Bronchial epithelial cell (primary cell): ENCODE measurements around the gene NBEAL1. TPM values are rescaled to one million over a fixed set of nuclear protein-coding genes. Genes with fewer than 3 reads are reported as not detected.
"Not testable (repeated sequence)": the region's sequence is repeated elsewhere in the genome, so short reads cannot be mapped to it uniquely, and the experiment has no call there.

Experiments used
- DNase-seq: peaks from one replicate; pipeline ENCODE4 v3.0.0-alpha.2; 2010; ENCODE audit warnings: low read depth
- FAIRE-seq: peaks from 2 replicates; lab custom pipeline; 2011; peaks lifted over from hg19 to GRCh38; lab: Jason Lieb, UNC
- H3K27me3 ChIP-seq: 2 replicates; pipeline ENCODE4 v1.5.1; 2011; ENCODE audit warnings: low read length; ENCODE audit not compliant: control insufficient read depth, insufficient read depth
- H3K36me3 ChIP-seq: 2 replicates; pipeline ENCODE4 v1.5.1; 2011; ENCODE audit warnings: low read length; ENCODE audit not compliant: control insufficient read depth, insufficient read depth
- H3K4me3 ChIP-seq: 2 replicates; pipeline ENCODE4 v1.5.1; 2011; ENCODE audit warnings: mild to moderate bottlenecking, low read depth, low read length, control low read depth
- CTCF ChIP-seq: IDR thresholded peaks from 2 replicates; pipeline ENCODE4 v1.5.1; 2011; ENCODE audit warnings: mild to moderate bottlenecking, moderate library complexity, low read length, control low read depth, inconsistent platforms; ENCODE audit not compliant: insufficient read depth, severe bottlenecking
- total RNA-seq: library from RNA; depleted of rRNA; stranded (reverse); fragments of >200 nt; gene quantifications from 2 replicates; pipeline ENCODE4 v1.2.1, GENCODE V29; 2014

The NBEAL1 gene
- total RNA-seq, 1 donor from 2014 or later = 42.6 TPM

GRCh38 chr2:203143391-203143790 is 128.7 kb downstream of the NBEAL1 start:
- no peaks in the 10 kb centered on the region for H3K36me3 ChIP-seq
- no peak for TF ChIP-seq CTCF
- H3K27me3 ChIP-seq = no peaks in the 10 kb centered on the region
- H3K4me3 ChIP-seq = no peak overlapping the region
- no peak for FAIRE-seq
- DNase-seq = no peak

DNA sequence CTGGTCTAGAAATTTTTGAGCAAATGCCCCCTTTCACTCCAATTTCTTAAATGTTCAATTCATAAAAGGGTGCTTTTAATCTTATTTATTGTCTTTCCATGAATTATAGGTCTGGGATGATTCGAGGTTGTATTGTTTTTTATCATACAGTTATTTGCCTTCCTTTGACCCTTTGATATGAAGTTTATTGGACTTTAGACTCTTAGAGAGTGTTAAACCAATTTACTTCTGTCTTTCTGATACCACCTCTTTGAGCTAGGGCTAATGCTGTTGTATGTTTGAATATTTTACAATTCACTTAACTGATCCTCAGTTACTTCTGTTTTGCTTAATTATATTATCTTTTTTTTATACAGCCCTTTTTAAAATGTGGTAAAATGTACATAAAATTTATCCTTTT is 134.5 kb downstream of the NBEAL1 start:
- peaks cover 4% of the 10 kb centered on the region for H3K36me3 ChIP-seq
- no peak for DNase-seq
- no peak overlapping the region for H3K4me3 ChIP-seq
- H3K27me3 ChIP-seq = no peaks in the 10 kb centered on the region
- FAIRE-seq = no peak
- no peak for TF ChIP-seq CTCF

DNA sequence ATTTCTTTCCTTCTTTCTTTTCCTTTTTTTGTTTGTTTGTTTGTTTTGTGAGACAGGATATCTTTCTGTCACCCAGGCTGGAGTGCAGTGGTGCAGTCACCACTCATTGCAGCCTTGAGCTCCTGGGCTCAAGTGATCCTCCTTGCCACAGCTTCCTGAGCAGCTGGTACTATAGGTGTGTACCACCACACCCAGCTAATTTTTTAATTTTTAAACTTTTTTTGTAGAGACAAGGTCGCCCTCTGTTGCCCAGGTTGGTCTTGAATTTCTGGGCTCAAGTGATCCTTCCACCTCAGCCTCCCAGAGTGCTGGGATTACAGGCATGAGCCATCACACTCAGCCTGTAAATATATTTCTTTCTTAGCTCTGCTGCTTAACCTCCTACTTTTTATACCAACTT is 140.7 kb downstream of the NBEAL1 start:
- H3K4me3 ChIP-seq = no peak overlapping the region
- TF ChIP-seq CTCF = no peak
- DNase-seq (no peak), FAIRE-seq (no peak)
- no peaks in the 10 kb centered on the region for H3K27me3 ChIP-seq
- H3K36me3 ChIP-seq = peaks cover 4% of the 10 kb centered on the region

DNA sequence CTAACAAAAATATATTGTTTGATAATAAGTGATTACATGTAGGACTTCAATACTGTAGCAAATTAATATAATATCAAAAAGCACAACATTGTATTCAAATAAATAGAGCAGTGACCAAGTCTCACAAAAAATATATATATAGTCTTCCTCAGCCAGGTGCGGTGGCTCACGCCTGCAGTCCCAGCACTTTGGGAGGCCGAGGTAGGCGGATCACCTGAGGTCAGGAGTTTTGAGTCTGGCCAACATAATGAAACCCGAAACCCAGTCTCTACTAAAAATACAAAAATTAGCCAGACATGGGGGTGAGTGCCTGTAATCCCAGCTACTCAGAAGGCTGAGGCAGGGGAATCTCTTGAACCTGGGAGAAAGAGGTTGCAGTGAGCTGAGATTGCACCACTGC is 148.0 kb downstream of the NBEAL1 start:
- not testable (repeated sequence) for H3K4me3 ChIP-seq, DNase-seq, FAIRE-seq, H3K27me3 ChIP-seq, H3K36me3 ChIP-seq

DNA sequence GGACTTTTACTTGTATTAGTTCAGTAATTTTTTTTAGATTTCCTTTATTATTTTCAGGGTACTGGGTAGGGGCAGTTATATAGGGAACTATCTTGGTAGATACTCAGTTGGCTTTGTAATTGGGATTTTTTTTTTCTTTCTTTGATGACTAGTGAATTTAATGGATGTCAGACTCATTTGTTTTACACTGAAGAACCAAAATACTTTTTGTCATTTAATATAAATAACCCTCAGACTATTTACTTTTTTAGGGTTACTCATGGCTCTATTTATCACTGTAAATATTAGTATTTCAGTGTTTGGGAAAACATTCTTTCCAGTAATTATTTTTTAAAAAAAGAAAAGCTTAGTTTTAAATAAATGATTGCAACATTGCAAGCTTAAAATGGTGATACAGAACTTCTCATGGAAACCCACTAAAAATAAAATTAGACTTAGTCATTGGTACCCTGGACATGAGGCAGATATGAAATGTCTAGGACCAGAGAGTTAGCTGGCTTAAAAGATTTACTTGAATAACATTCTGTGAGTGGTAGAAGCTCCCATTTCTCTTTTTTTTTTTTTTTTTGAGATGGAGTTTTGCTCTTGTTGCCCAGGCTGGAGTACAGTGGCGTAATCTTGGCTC is 149.7 kb downstream of the NBEAL1 start:
- TF ChIP-seq CTCF = no peak
- Histone ChIP-seq H3K4me3 (no peak overlapping the region), H3K36me3 (peaks cover 4% of the 10 kb centered on the region), H3K27me3 (no peaks in the 10 kb centered on the region)
- no peak for FAIRE-seq
- no peak for DNase-seq

DNA sequence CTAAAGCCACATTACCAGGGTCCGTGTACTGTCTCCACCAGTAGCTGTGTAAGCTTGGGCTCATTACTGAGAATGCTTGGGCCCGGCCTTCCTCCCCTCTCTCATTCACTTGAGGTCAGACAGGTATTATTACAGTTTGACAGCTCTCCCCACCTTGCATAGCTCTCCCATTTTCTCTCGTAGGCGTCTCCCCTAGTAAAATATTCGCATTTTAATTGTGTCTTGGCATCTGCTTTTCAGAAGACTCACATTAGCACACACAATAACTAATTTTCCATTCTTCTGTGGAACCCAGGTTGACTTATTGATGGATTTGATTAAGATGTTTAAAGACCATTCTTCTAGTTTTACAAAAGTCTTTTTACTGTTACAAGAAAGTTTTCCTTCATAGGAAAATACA is 153.1 kb downstream of the NBEAL1 start:
- no peak for TF ChIP-seq CTCF
- no peak for FAIRE-seq

More for the DNA sequence above, 153.1 kb downstream of the NBEAL1 start:
- DNase-seq = no peak
- Histone ChIP-seq H3K36me3 (peaks cover 5% of the 10 kb centered on the region), H3K4me3 (no peak overlapping the region), H3K27me3 (no peaks in the 10 kb centered on the region)
